HepG2 (cell line): ENCODE measurements around the gene MRPL38. TPM values are rescaled to one million over a fixed set of nuclear protein-coding genes. Genes with fewer than 3 reads are reported as not detected.

Experiments
- ATRX ChIP-seq: sonication (generic); formaldehyde crosslinking; IDR thresholded peaks from 2 replicates; pipeline ENCODE4 v1.4.0; 2020; ENCODE audit warnings: missing genetic modification reagents, borderline replicate concordance
- CEBPG ChIP-seq: IDR thresholded peaks from 2 replicates; pipeline ENCODE4 v1.6.1; 2016
- DZIP1 ChIP-seq: sonication (generic); formaldehyde crosslinking; IDR thresholded peaks from 2 replicates; pipeline ENCODE4 v1.5.0; 2020; ENCODE audit warnings: mild to moderate bottlenecking, missing genetic modification reagents
- ELF4 ChIP-seq: sonication (generic); formaldehyde crosslinking; IDR thresholded peaks from 2 replicates; pipeline ENCODE4 v1.5.0; 2020; ENCODE audit warnings: missing genetic modification reagents, mild to moderate bottlenecking, moderate library complexity, borderline replicate concordance
- FOXO4 ChIP-seq: sonication (generic); formaldehyde crosslinking; conservative IDR thresholded peaks from 2 replicates; pipeline ENCODE4 v1.8.1; 2023; ENCODE audit warnings: missing genetic modification reagents
- HDAC2 ChIP-seq: sonication (generic); formaldehyde crosslinking; IDR thresholded peaks from 2 replicates; pipeline ENCODE4 v1.4.0; 2020; ENCODE audit warnings: missing genetic modification reagents
- HNF4G ChIP-seq, 2 experiments: sonication (generic) in 1 of 2; formaldehyde crosslinking in 1 of 2; IDR thresholded peaks; 2 replicates each; pipeline versions ENCODE4 v1.4.0 to v1.6.1; 2011 to 2020; ENCODE audit warnings: borderline replicate concordance in 2 of 2, low read depth in 2 of 2, mild to moderate bottlenecking in 2 of 2, low read length in 1 of 2, missing genetic modification reagents in 1 of 2, moderate library complexity in 1 of 2
- HNRNPLL ChIP-seq: fragments of 200-400 bp; formaldehyde crosslinking; IDR thresholded peaks from 2 replicates; pipeline ENCODE4 v1.6.1; 2017; ENCODE audit warnings: mild to moderate bottlenecking, low read depth, low read length; ENCODE audit not compliant: poor library complexity, severe bottlenecking
- JDP2 ChIP-seq: sonication (generic); formaldehyde crosslinking; IDR thresholded peaks from 2 replicates; pipeline ENCODE4 v1.8.1; 2022; ENCODE audit warnings: missing genetic modification reagents, borderline replicate concordance
- KAT2B ChIP-seq: fragments of 150-350 bp; IDR thresholded peaks from 2 replicates; pipeline ENCODE4 v1.6.1; 2014; ENCODE audit warnings: low read depth, low read length, borderline replicate concordance
- KDM6A ChIP-seq: IDR thresholded peaks from 2 replicates; pipeline ENCODE4 v1.6.1; 2016; ENCODE audit warnings: low read depth
- KLF11 ChIP-seq: IDR thresholded peaks from 2 replicates; pipeline ENCODE4 v1.6.1; 2016; ENCODE audit warnings: missing compliant biosample characterization
- MTA3 ChIP-seq: sonication (generic); formaldehyde crosslinking; IDR thresholded peaks from 2 replicates; pipeline ENCODE4 v1.4.0; 2020; ENCODE audit warnings: missing genetic modification reagents
- POLR2AphosphoS2 ChIP-seq: IDR thresholded peaks from 2 replicates; pipeline ENCODE4 v1.6.1; 2011; ENCODE audit warnings: low read depth, low read length, improper control_type of control experiment
- REL ChIP-seq: sonication (generic); formaldehyde crosslinking; conservative IDR thresholded peaks from 2 replicates; pipeline ENCODE4 v1.8.0; 2022; ENCODE audit warnings: mild to moderate bottlenecking, missing genetic modification reagents, moderate library complexity
- RORA ChIP-seq: sonication (generic); formaldehyde crosslinking; IDR thresholded peaks from 2 replicates; pipeline ENCODE4 v1.5.0; 2020; ENCODE audit warnings: mild to moderate bottlenecking, missing genetic modification reagents, moderate library complexity
- TARDBP ChIP-seq: sonication (generic); formaldehyde crosslinking; IDR thresholded peaks from 2 replicates; pipeline ENCODE4 v1.8.0; 2022; ENCODE audit warnings: mild to moderate bottlenecking, missing genetic modification reagents
- TIGD3 ChIP-seq: sonication (generic); formaldehyde crosslinking; IDR thresholded peaks from 2 replicates; pipeline ENCODE4 v1.5.1; 2020; ENCODE audit warnings: mild to moderate bottlenecking, missing genetic modification reagents, borderline replicate concordance
- ZBTB21 ChIP-seq: sonication (generic); formaldehyde crosslinking; IDR thresholded peaks from 2 replicates; pipeline ENCODE4 v1.4.0; 2020; ENCODE audit warnings: missing genetic modification reagents
- ZFP37 ChIP-seq: sonication (generic); formaldehyde crosslinking; IDR thresholded peaks from 2 replicates; pipeline ENCODE4 v1.4.0; 2020; ENCODE audit warnings: missing genetic modification reagents, borderline replicate concordance
- ZMYM4 ChIP-seq: sonication (generic); formaldehyde crosslinking; IDR thresholded peaks from 2 replicates; pipeline ENCODE4 v1.8.1; 2023; ENCODE audit warnings: mild to moderate bottlenecking, missing genetic modification reagents
- ZNF180 ChIP-seq: sonication (generic); formaldehyde crosslinking; IDR thresholded peaks from 2 replicates; pipeline ENCODE4 v1.4.0; 2020; ENCODE audit warnings: low read depth, missing genetic modification reagents, borderline replicate concordance
- ZNF264 ChIP-seq: sonication (generic); formaldehyde crosslinking; IDR thresholded peaks from 2 replicates; pipeline ENCODE4 v1.4.0; 2020; ENCODE audit warnings: missing genetic modification reagents
- ZNF414 ChIP-seq: sonication (generic); formaldehyde crosslinking; IDR thresholded peaks from 2 replicates; pipeline ENCODE4 v1.5.0; 2020; ENCODE audit warnings: missing genetic modification reagents
- ZNF776 ChIP-seq: sonication (generic); formaldehyde crosslinking; IDR thresholded peaks from 2 replicates; pipeline ENCODE4 v1.4.0; 2020; ENCODE audit warnings: mild to moderate bottlenecking, missing genetic modification reagents
- polyA plus RNA-seq, 8 experiments: library from polyadenylated mRNA; depleted of rRNA in 3 of 8; stranded (reverse) in 7 of 8; unstranded in 1 of 8; fragments of >200 nt; fragmentation: Illumina TruSeq in 4 of 8; extraction: Trizol in 4 of 8; gene quantifications; 2 replicates each; pipeline versions ENCODE4 v1.2.1 to v1.2.3, GENCODE V29; 2011 to 2016; ENCODE audit warnings: low read depth in 4 of 8, missing spikeins in 1 of 8, mixed read lengths in 1 of 8; ENCODE audit not compliant: insufficient read depth in 1 of 8
- total RNA-seq, 5 experiments: library from RNA; depleted of rRNA; stranded (reverse); fragments of >200 nt; fragmentation: Illumina TruSeq; extraction: Trizol; gene quantifications; 2 replicates each; pipeline ENCODE4 v1.2.3, GENCODE V29; 2016; ENCODE audit warnings: low read depth in 1 of 5

The MRPL38 gene
- total and polyA plus RNA-seq, 2 of the 13 experiments (the other 11 are each of a cell fraction or from before 2014, with no cell fraction given), result 83.7 to 125 TPM

GRCh38 chr17:75892556-75893224, 12.0 kb downstream of the MRPL38 start (continued):
- TF ChIP-seq ZFP37 (CRISPR knock-in tag) (peak; percentile 76; the same call in 1 of the 2 replicates), HNRNPLL (peak; percentile 54), ZBTB21 (CRISPR knock-in tag) (no peak), MTA3 (CRISPR knock-in tag) (no peak), HDAC2 (peak; percentile 47; the same call in 1 of the 2 replicates), HNF4G (IDR thresholded peaks at IDR 0.05; ENCODE audit: borderline replicate concordance, low read depth, low read length) (no peak), HNF4G (CRISPR knock-in tag; IDR thresholded peaks at IDR 0.05; ENCODE audit: borderline replicate concordance, low read depth) (no peak), ZMYM4 (CRISPR knock-in tag) (peak; percentile 46; the same call in 1 of the 2 replicates), TIGD3 (CRISPR knock-in tag) (no peak), ZNF776 (CRISPR knock-in tag) (no peak), KLF11 (CRISPR knock-in tag) (peak; percentile 21; the same call in 1 of the 2 replicates), ZNF414 (CRISPR knock-in tag) (no peak), CEBPG (CRISPR knock-in tag) (no peak), TARDBP (CRISPR knock-in tag) (peak; percentile 78; the same call in 1 of the 2 replicates), DZIP1 (no peak), ZNF180 (no peak), JDP2 (CRISPR knock-in tag) (no peak), ELF4 (CRISPR knock-in tag) (no peak), KDM6A (CRISPR knock-in tag) (no peak), ZNF264 (CRISPR knock-in tag) (peak; percentile 83; the same call in 1 of the 2 replicates), KAT2B (no peak), FOXO4 (no peak), ATRX (0 out of 2 replicates have a peak, but pooled peaks have one; percentile 33), REL (no peak), POLR2AphosphoS2 (no peak), RORA (CRISPR knock-in tag) (no peak)
